Aorta (tissue), 5 donors: Measurements from ENCODE around the gene TUBB4B. TPM values are rescaled to one million over a fixed set of nuclear protein-coding genes. Genes with fewer than 3 reads are reported as not detected.

Source experiments
- ATAC-seq: fragments of 200-7000 bp; cut with Tn5 transposase; one replicate; pipeline ENCODE4 v1.9.1; 2022; ENCODE audit warnings: moderate library complexity; ENCODE audit not compliant: low FRiP score
- DNase-seq, 2 donors: peaks; one replicate each; pipeline ENCODE4 v3.0.0-alpha.2; 2020
- H3K27ac ChIP-seq, 2 donors: one replicate each; pipeline ENCODE4 v1.5.1; 2013; ENCODE audit warnings: low read length in 2 of 2, mild to moderate bottlenecking in 2 of 2, moderate library complexity in 2 of 2, control low read depth in 1 of 2, inconsistent platforms in 1 of 2, low read depth in 1 of 2
- H3K27me3 ChIP-seq, 2 donors: one replicate each; pipeline ENCODE4 v1.6.1; 2013; ENCODE audit warnings: control low read depth in 1 of 2, low read length in 1 of 2, mild to moderate bottlenecking in 1 of 2, moderate library complexity in 1 of 2; ENCODE audit not compliant: insufficient read depth in 2 of 2, control insufficient read depth in 1 of 2
- H3K36me3 ChIP-seq, 2 donors: one replicate each; pipeline ENCODE4 v1.6.1; 2013; ENCODE audit warnings: control low read depth in 1 of 2, low read length in 1 of 2, mild to moderate bottlenecking in 1 of 2; ENCODE audit not compliant: insufficient read depth in 2 of 2, control insufficient read depth in 1 of 2
- H3K4me1 ChIP-seq, 2 donors: one replicate each; pipeline ENCODE4 v1.6.1; 2013; ENCODE audit warnings: low read length in 2 of 2, control low read depth in 1 of 2, mild to moderate bottlenecking in 1 of 2, moderate library complexity in 1 of 2; ENCODE audit not compliant: insufficient read depth in 2 of 2, control insufficient read depth in 1 of 2
- H3K4me3 ChIP-seq, 2 donors: one replicate each; pipeline ENCODE4 v1.5.1; 2013; ENCODE audit warnings: low read length in 2 of 2, control low read depth in 1 of 2, mild to moderate bottlenecking in 1 of 2
- H3K9me3 ChIP-seq: one replicate; pipeline ENCODE4 v1.6.1; 2013; ENCODE audit warnings: mild to moderate bottlenecking, low read length; ENCODE audit not compliant: control insufficient read depth
- WGBS, 2 donors: extraction: QIAGEN DNeasy Blood & Tissue Kit; methylation state at CpG; one replicate each; pipeline ENCODE4 v1.1.7; 2013; 5-methylcytosine and 5-hydroxymethylcytosine counted together
- intact Hi-C, 2 donors: fragments of 100-400 bp; cut with DNase I; formaldehyde crosslinking; loops; one replicate each; pipeline versions ENCODE4 v1.14.2 to v1.15.0; 2022
- long read RNA-seq, 2 donors: library from polyadenylated mRNA; unstranded; transcript quantifications; one replicate each; pipeline ENCODE4 v2.0.0, GENCODE V29; 2020 to 2021
- polyA plus RNA-seq, 2 donors: library from polyadenylated mRNA; stranded (reverse); fragments of 200-250 nt; gene quantifications; one replicate each; pipeline ENCODE4 v1.2.3, GENCODE V29; 2013
- total RNA-seq, 2 donors: library from RNA; stranded (reverse); fragmentation: NEBNext Ultra II Directional; extraction: Animal tissue kit (Norgen Biotek cat#: 25700); gene quantifications; one replicate each; pipeline ENCODE4 v1.2.1, GENCODE V29; 2021
- donor health status: healthy with polysubstance abuse.
- donor health status: Bipolar disorder and iron deficiency.
- donor health status: DM: no; HTN: no; CAD: no.
- donor health status: DM: no; HTN: no; CAD: no.
- donor health status: DM: yes; HTN: yes; CAD: no.

TUBB4B gene
- total RNA-seq (100 to 1,000 TPM in 1 of 2 donors, 10 to 100 TPM in 1; 86.9 to 152 TPM), polyA plus RNA-seq (100 to 1,000 TPM in 1 of 2 donors, 10 to 100 TPM in 1; 94.2 to 128 TPM)
- long read RNA-seq, donor 1, transcript TUBB4B-201 (4 exons, 1,637 nt), result major isoform, 542 of 651 reads
- long read RNA-seq, donor 1, partial matches to known transcripts, result 41 of 651 reads
- long read RNA-seq, donor 1, other reads (novel, unspliced or antisense), result 65 of 651 reads
- long read RNA-seq, donor 2, transcript TUBB4B-201 (4 exons, 1,637 nt), result major isoform, 27 of 58 reads
- long read RNA-seq, donor 2, partial matches to known transcripts, result 31 of 58 reads
- long read RNA-seq, donor 2, other reads (novel, unspliced or antisense), result 0 of 58 reads

- Histone ChIP-seq H3K9me3 (no peaks in the 10 kb centered on the region), H3K27me3 (peaks cover 0 to 2% of the 10 kb centered on the region in 2 donors), H3K4me3 (peak within 1 kb of the TSS; percentile 65 to 86), H3K27ac (peak within 1 kb of the TSS in 1 of 2 donors; percentile 76), H3K36me3 (no peaks in the 10 kb centered on the region), H3K4me1 (no peaks in the 10 kb centered on the region)
- WGBS, 2 donors, result 0 to 1% methylated on average over 44 to 67 of the region's 67 CpGs
- DNase-seq (peak; percentile 99 to 100), ATAC-seq (peak; percentile 95)
- intact Hi-C loops, result loop anchor here in 1 of 2 donors (2.0 kb wide), 1 partner anchor 14 kb away; the partner anchor contains the start of gene NELFB
Observed at GRCh38 chr9:137240841-137241489, at the start of gene TUBB4B. TUBB4B (plus strand) TSS chr9:137241287; CDS start chr9:137241361, 74 bp downstream.

GRCh38 chr9:137191691-137192447 is 49.2 kb upstream of the TUBB4B start:
- Histone ChIP-seq H3K27ac (no peak overlapping the region), H3K4me1 (no peaks in the 10 kb centered on the region), H3K27me3 (no peaks in the 10 kb centered on the region), H3K9me3 (no peaks in the 10 kb centered on the region), H3K36me3 (no peaks in the 10 kb centered on the region), H3K4me3 (no peak overlapping the region)
- ATAC-seq (no peak), DNase-seq (no peak)
- intact Hi-C loops, result no loop called here
- 85 to 87% methylated on average over 20 to 22 of the region's 22 CpGs for WGBS, 2 donors

- no peak for ATAC-seq
- Histone ChIP-seq H3K4me3 (no peak overlapping the region), H3K27me3 (no peaks in the 10 kb centered on the region), H3K27ac (no peak overlapping the region), H3K9me3 (no peaks in the 10 kb centered on the region), H3K36me3 (no peaks in the 10 kb centered on the region), H3K4me1 (no peaks in the 10 kb centered on the region)
- no peak for DNase-seq
- 86 to 91% methylated on average over 10 of the region's 10 CpGs for WGBS, 2 donors
- intact Hi-C loops, result no loop called here
Observed at GRCh38 chr9:137192448-137192780, 48.7 kb upstream of the TUBB4B start.

- no peak for ATAC-seq
- H3K4me1 ChIP-seq, result no peaks in the 10 kb centered on the region
- H3K4me3 ChIP-seq, result no peak overlapping the region
- H3K9me3 ChIP-seq, result no peaks in the 10 kb centered on the region
- H3K36me3 ChIP-seq, result no peaks in the 10 kb centered on the region
- WGBS, 2 donors, result 78 to 89% methylated on average over 2 of the region's 2 CpGs
- intact Hi-C loops, result no loop called here
- H3K27ac ChIP-seq, result no peak overlapping the region
- no peak for DNase-seq
- no peaks in the 10 kb centered on the region for H3K27me3 ChIP-seq
Observed at GRCh38 chr9:137192859-137193258, 48.2 kb upstream of the TUBB4B start.

- H3K4me3 ChIP-seq, result no peak overlapping the region
- intact Hi-C loops, result no loop called here
- DNase-seq (no peak), ATAC-seq (no peak)
- no peak overlapping the region for H3K27ac ChIP-seq
- H3K36me3 ChIP-seq, result no peaks in the 10 kb centered on the region
- H3K9me3 ChIP-seq, result no peaks in the 10 kb centered on the region
- H3K4me1 ChIP-seq, result no peaks in the 10 kb centered on the region
- WGBS, 2 donors, result 81 to 83% methylated on average over 13 to 14 of the region's 14 CpGs
- no peaks in the 10 kb centered on the region for H3K27me3 ChIP-seq
Observed at GRCh38 chr9:137193771-137194170, 47.3 kb upstream of the TUBB4B start.

- Histone ChIP-seq H3K4me3 (no peak overlapping the region), H3K36me3 (no peaks in the 10 kb centered on the region), H3K27ac (no peak overlapping the region), H3K4me1 (no peaks in the 10 kb centered on the region), H3K9me3 (no peaks in the 10 kb centered on the region), H3K27me3 (no peaks in the 10 kb centered on the region)
- no peak for DNase-seq
- 58 to 63% methylated on average over 15 to 16 of the region's 16 CpGs for WGBS, 2 donors
- ATAC-seq, result no peak
- intact Hi-C loops, result no loop called here
Observed at GRCh38 chr9:137194388-137194787, 46.7 kb upstream of the TUBB4B start.

- DNase-seq (no peak), ATAC-seq (no peak)
- H3K9me3 ChIP-seq, result no peaks in the 10 kb centered on the region
- intact Hi-C loops, result no loop called here
- no peak overlapping the region for H3K4me3 ChIP-seq
- peaks cover 0 to 3% of the 10 kb centered on the region in 2 donors for H3K4me1 ChIP-seq
- no peaks in the 10 kb centered on the region for H3K36me3 ChIP-seq
- no peaks in the 10 kb centered on the region for H3K27me3 ChIP-seq
- WGBS, 2 donors, result 72 to 81% methylated on average over 7 to 10 of the region's 10 CpGs
- H3K27ac ChIP-seq, result no peak overlapping the region
Observed at GRCh38 chr9:137194909-137195308, 46.2 kb upstream of the TUBB4B start.

- Histone ChIP-seq H3K9me3 (no peaks in the 10 kb centered on the region), H3K4me1 (peaks cover 0 to 3% of the 10 kb centered on the region in 2 donors), H3K36me3 (no peaks in the 10 kb centered on the region), H3K27ac (no peak overlapping the region), H3K4me3 (no peak overlapping the region), H3K27me3 (no peaks in the 10 kb centered on the region)
- no peak for DNase-seq
- 88 to 89% methylated on average over 18 to 21 of the region's 21 CpGs for WGBS, 2 donors
- intact Hi-C loops, result no loop called here
- ATAC-seq, result no peak
Observed at GRCh38 chr9:137195525-137196220, 45.4 kb upstream of the TUBB4B start.
